ENCODE data around the gene SORL1. TPM values are rescaled to one million over a fixed set of nuclear protein-coding genes. Genes with fewer than 3 reads are reported as not detected.

SORL1 gene
- total RNA-seq, 1 donor from 2014 or later, result 46.0 TPM

DNA sequence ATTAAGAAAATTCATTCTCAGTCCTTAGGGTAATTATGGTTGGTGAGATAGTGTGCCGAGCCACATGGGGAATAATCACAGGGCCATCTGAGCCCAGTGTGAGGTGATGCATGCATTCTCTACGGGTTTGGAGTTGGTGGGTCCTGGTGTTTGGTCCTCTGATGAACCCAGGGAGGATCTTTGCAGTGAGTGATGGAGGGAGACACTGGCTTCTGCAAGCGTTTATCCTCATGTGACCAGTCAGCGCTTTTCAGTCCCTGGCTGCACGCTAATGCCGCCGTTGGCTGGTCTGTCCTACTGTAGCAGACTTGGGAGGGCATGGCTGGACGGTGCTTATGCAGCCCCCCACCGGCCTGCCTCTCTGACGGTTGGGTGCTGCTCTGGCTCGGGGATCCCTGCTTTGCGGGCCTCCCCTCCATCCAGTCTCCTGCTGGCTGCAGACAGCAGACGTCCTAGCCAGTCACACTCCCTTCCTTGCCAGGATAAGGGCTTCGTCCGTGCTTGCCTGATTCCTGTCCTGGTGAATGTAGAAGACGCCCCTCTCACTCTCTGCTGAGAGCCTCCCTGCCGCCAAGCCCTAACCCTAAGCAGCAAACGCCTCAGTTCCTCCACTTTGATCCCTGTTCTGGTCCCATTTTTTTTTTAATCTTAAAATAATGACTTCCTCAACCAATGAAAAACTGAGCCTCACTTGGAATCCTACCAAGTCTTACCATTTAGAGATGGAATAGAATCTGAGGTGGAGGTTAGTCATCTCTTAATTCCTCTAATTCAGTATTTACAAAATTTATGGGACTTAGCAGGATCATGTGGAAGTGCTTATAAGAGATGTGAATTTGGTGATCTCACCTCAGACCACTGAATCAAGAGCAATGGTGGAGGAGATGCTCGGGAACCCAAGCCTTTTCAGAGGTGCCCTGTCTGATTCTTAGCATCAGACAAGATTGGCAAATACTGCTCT, 144.4 kb downstream of the SORL1 start:
- peaks cover 3% of the 10 kb centered on the region for H3K27me3 Mint-ChIP-seq (ENCODE audit: insufficient read depth, low read depth)
- H3K27ac ChIP-seq, result no peak overlapping the region
- H4K20me1 ChIP-seq (ENCODE audit: low read depth), result no peaks in the 10 kb centered on the region
- H3K9ac ChIP-seq, result no peak overlapping the region
- no peak overlapping the region for H3K27ac Mint-ChIP-seq
- H3K4me3 Mint-ChIP-seq, result no peak overlapping the region
- no peaks in the 10 kb centered on the region for H3K27me3 ChIP-seq
- TF ChIP-seq EZH2phosphoT487 (IDR thresholded peaks at IDR 0.05) (no peak), CTCF (IDR thresholded peaks at IDR 0.05) (no peak), EZH2 (IDR thresholded peaks at IDR 0.05) (no peak)
- H3K4me2 ChIP-seq, result no peak overlapping the region
- DNase-seq (ENCODE audit: low spot score), result no peak
- H3F3A ChIP-seq (ENCODE audit: low read depth), result no peaks in the 10 kb centered on the region
- H3K4me3 ChIP-seq, result no peak overlapping the region
- no peaks in the 10 kb centered on the region for H3K9me3 ChIP-seq (ENCODE audit: low read depth)
- peaks cover 22% of the 10 kb centered on the region for H3K36me3 Mint-ChIP-seq
- no peak overlapping the region for H2AFZ ChIP-seq (replicated peaks)
- peaks cover 9% of the 10 kb centered on the region for H3K36me3 ChIP-seq
- H3K9me3 Mint-ChIP-seq, result no peaks in the 10 kb centered on the region
- H3K79me2 ChIP-seq (ENCODE audit: low read depth), result no peaks in the 10 kb centered on the region
- H3K4me1 ChIP-seq, result no peaks in the 10 kb centered on the region
- peaks cover under 1% of the 10 kb centered on the region for H3K4me1 Mint-ChIP-seq

DNA sequence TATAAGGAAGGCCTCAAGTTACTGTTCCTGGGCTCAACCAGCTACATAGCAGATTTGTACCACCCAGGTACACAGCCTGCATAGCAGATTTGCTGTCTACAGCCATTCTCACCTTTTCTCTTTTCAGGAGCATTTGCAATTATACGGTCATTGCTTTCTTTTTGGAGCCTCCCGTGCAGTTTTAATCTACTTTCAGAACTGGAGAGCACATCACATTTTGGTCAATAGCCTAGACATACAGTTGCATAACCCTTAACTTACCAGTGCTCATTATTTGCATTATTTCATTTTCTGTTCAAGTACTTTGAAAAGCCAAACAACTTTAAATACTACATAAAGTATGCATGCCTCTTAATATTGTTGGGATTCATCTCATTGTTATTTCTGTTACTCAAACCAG, 151.2 kb downstream of the SORL1 start:
- peaks cover 13% of the 10 kb centered on the region for H3K36me3 Mint-ChIP-seq
- no peaks in the 10 kb centered on the region for H3K36me3 ChIP-seq
- H3K27ac Mint-ChIP-seq, result no peak overlapping the region

GRCh38 chr11:121604152-121604551, 152.0 kb downstream of the SORL1 start:
- Histone ChIP-seq H3K4me3 (no peak overlapping the region), H3K4me2 (no peak overlapping the region), H3K27ac (no peak overlapping the region), H3K36me3 (no peaks in the 10 kb centered on the region), H3F3A (ENCODE audit: low read depth) (no peaks in the 10 kb centered on the region), H3K27me3 (no peaks in the 10 kb centered on the region), H3K79me2 (ENCODE audit: low read depth) (no peaks in the 10 kb centered on the region), H2AFZ (replicated peaks) (no peak overlapping the region), H4K20me1 (ENCODE audit: low read depth) (no peaks in the 10 kb centered on the region), H3K9ac (no peak overlapping the region), H3K4me1 (no peaks in the 10 kb centered on the region), H3K9me3 (ENCODE audit: low read depth) (no peaks in the 10 kb centered on the region)
- Mint-ChIP-seq H3K27me3 (ENCODE audit: insufficient read depth, low read depth) (no peaks in the 10 kb centered on the region), H3K27ac (no peak overlapping the region), H3K9me3 (peaks cover 3% of the 10 kb centered on the region), H3K4me1 (peaks cover 2% of the 10 kb centered on the region), H3K36me3 (peaks cover 19% of the 10 kb centered on the region), H3K4me3 (no peak overlapping the region)
- no peak for TF ChIP-seq EZH2 (IDR thresholded peaks at IDR 0.05)
- TF ChIP-seq CTCF (IDR thresholded peaks at IDR 0.05), result no peak
- no peak for TF ChIP-seq EZH2phosphoT487 (IDR thresholded peaks at IDR 0.05)
- no peak for DNase-seq (ENCODE audit: low spot score)

More for the DNA sequence above, 151.2 kb downstream of the SORL1 start:
- Histone ChIP-seq H3K4me1 (no peaks in the 10 kb centered on the region), H3K27ac (no peak overlapping the region), H3K79me2 (ENCODE audit: low read depth) (no peaks in the 10 kb centered on the region), H3K9ac (no peak overlapping the region), H4K20me1 (ENCODE audit: low read depth) (no peaks in the 10 kb centered on the region), H2AFZ (replicated peaks) (no peak overlapping the region), H3K4me2 (no peak overlapping the region), H3K27me3 (no peaks in the 10 kb centered on the region), H3F3A (ENCODE audit: low read depth) (no peaks in the 10 kb centered on the region), H3K4me3 (no peak overlapping the region), H3K9me3 (ENCODE audit: low read depth) (no peaks in the 10 kb centered on the region)
- TF ChIP-seq CTCF (IDR thresholded peaks at IDR 0.05), result no peak
- TF ChIP-seq EZH2 (IDR thresholded peaks at IDR 0.05), result no peak
- TF ChIP-seq EZH2phosphoT487 (IDR thresholded peaks at IDR 0.05), result no peak
- Mint-ChIP-seq H3K4me1 (peaks cover 2% of the 10 kb centered on the region), H3K4me3 (no peak overlapping the region), H3K27me3 (ENCODE audit: insufficient read depth, low read depth) (no peaks in the 10 kb centered on the region), H3K9me3 (no peaks in the 10 kb centered on the region)
- no peak for DNase-seq (ENCODE audit: low spot score)
